GM19193 (cell line): ENCODE results near the gene MED8.

Source experiments
- POLR2A ChIP-seq: IDR thresholded peaks from 4 replicates; pipeline ENCODE4 v1.6.1; 2011; ENCODE audit not compliant: insufficient read depth, insufficient read length; ENCODE audit errors: extremely low read depth

MED8 gene

DNA sequence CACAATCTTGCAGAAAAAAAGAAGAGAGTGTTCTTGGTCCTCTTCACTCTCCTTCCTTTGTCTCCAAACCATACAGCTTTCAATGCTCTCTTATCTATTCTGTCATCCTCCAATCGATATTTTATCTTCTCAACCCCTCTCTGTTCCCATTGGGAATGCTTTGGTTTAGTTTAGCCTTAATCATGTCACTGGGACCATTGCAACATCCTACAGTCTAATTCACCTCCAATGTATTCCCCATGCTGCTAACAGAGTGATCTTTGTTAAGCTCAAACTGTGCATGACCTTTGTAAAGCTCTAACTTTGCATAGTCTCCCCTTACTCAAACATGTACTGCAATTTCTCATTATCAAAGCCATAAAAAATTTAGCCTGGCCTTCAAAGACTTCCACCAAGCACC is 49.0 kb downstream of the MED8 start:
- no peak for TF ChIP-seq POLR2A

DNA sequence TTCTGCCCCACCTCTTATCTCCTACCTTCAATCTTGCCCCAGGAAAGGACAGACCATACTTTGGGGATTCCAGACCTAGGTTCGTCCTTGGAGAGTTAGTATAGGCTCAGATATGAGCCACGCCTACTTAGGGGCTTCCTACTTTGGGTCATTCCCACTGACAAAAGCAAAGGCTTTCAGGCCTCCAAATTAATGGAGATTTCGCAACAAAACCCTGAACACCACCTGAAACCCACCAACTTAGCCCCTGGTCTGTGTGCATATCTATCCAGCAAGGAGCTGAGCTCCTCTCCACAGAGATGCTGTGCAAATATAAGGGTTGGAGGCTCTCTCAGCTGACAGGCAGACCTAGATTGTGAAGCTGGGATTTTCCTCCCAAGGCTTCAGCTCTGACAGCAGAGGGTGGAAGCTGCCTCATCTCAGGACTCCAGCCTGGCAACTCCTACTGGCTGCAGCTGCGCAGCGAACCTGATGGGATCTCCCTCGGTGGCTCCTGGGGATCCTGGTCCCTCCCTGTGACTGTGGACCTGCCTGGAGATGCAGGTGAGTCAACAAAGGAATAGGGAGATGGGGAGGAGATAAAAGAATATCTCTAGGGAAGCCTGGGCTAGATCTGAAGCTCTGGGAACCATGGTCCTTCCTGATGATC is 49.9 kb downstream of the MED8 start:
- no peak for TF ChIP-seq POLR2A

DNA sequence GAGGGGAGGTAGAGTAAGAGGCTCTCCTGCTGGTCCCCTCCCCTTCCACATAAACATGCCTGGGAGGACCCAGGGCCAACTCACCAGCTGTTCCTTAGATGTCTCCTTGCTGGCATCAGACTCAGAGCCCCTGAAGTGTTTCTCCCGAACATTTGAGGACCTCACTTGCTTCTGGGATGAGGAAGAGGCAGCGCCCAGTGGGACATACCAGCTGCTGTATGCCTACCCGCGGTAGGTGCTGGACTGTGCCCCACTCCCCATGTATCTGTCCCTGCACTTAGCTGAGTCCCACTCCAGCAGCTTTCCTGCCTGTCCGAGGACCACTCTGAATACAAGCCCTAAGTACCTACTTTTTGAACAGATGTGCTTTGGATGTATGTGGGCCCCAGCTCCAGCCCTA is 51.6 kb downstream of the MED8 start:
- TF ChIP-seq POLR2A, result no peak

DNA sequence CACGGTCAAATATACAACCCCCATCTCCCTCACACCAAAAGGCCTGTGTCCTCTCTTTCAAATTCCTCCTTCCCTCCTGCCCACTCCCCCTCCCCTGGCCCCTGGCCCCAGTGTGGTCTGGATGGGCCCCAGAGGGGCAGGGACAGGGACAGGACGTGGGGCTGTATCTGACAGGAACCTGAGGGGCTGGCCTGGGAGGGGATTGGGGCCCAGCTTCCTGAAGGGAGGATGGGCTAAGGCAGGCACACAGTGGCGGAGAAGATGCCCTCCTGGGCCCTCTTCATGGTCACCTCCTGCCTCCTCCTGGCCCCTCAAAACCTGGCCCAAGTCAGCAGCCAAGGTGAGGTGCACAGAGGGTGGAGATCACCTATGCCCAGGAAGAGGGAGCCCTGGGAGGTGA is 52.0 kb downstream of the MED8 start, which contains the start of gene MPL:
Gene MPL (plus strand): TSS at position 231 of the 400 bp plus-strand sequence. CDS start 31 bp downstream, at position 262.
- no peak for TF ChIP-seq POLR2A

DNA sequence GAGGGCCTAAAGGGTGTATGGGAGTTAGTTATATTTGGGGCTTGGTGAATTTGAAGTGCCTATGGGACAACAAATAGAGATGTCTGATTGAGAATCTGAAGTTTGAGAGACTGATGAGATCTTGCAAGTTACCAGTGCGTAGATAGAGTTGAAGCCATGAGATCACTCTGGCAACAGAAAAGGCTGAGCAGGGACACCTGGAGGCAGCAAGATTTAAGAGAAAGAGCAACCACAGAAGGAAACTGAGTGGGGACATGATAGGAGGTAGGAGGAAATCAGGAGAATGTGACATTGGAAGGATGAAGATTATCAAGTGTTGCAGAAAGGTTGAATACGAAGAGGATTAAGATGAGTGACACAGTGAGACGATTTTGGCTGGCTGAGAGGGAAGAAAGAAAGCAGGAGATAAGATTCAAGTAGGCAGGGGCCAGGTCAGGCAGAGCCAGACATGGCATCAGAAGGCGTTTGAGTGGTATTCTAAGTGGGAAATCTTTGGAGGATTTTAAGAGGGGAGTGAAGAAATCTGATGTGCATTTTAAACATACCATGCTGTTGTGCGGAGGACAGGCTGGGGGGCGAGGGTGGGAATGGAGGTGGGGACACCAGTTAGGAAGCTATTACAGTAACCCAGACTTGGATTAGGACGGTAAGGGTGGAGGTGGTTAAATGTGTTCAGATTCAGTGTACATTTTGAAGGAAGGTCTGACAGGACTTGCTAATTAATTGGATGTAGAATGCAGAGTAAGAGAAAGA is 55.0 kb downstream of the MED8 start:
- no peak for TF ChIP-seq POLR2A
